GM19463 (cell line): ENCODE measurements around the gene KCNH3.
"Not testable (repeated sequence)": the region's sequence is repeated elsewhere in the genome, so short reads cannot be mapped to it uniquely, and the experiment has no call there.

ENCODE experiments used
- ATAC-seq: cut with Tn5 transposase; IDR thresholded peaks from one replicate; pipeline ENCODE4 v1.9.1; 2021; ENCODE audit warnings: mild to moderate bottlenecking, moderate library complexity; ENCODE audit not compliant: unreplicated experiment

Gene KCNH3

GRCh38 chr12:49527361-49528130, 11.3 kb upstream of the KCNH3 start:
- no peak for ATAC-seq

- no peak for ATAC-seq
Observed at GRCh38 chr12:49529414-49529813, 9.4 kb upstream of the KCNH3 start.

- no peak for ATAC-seq
Observed at GRCh38 chr12:49531745-49532144, 7.1 kb upstream of the KCNH3 start.

- ATAC-seq = no peak
Observed at GRCh38 chr12:49533331-49533730, 5.5 kb upstream of the KCNH3 start.

- ATAC-seq = not testable (repeated sequence)
Observed at GRCh38 chr12:49534122-49534521, 4.7 kb upstream of the KCNH3 start.

DNA sequence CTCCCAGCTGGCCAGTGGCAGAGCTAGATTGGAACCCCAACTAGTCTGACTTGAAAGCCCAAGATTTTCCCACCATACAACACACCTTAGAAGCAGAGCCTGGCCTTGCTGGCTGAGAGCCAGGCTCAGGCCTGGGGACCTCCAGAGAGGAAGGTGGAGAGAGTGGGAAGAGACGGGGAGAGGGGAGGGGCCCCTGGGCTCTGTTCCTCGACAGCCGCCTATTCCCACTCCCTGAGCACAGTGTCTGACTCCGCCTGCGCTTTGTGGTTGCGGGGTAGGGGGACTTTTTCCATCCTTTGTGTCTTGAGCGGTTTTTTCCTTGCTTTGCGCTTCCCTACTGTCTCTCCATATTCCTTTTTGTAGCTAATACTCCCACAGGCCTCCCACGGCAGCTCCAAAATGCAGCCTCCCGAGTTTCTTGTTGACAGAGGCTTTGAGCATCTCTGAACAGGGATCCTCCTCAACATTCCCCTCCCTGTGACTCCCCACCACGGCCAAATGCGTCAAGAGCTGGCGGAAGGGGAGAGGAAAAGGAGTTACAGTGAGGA, 4.0 kb upstream of the KCNH3 start:
- no peak for ATAC-seq

GRCh38 chr12:49535921-49536525, 2.8 kb upstream of the KCNH3 start:
- ATAC-seq = no peak

DNA sequence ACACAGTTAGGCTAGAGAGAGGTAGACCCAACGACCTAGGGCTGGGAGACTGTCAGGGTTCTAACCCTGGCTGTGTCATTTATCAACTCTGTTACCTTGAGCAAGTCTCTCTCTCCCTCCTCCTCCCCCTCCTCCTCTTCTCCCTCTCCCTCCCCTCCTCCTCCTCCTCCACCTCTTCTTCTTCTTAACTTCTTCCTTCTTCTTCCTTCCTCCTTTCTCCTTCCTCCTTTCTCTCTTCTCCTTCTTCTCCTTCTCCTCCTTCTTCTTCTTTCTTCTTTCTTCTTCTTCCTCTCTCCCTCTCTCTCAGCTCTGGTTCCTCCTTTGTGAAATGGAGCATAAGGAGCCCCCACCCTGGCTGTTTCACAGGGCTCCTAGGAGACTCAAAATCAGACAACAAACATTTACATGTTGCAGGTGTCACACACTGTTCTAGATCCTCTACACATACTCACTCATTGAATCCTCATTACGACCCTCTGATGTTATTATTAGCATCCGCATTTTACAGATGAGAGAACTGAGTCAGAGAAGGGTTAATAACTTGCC, 2.2 kb upstream of the KCNH3 start:
- ATAC-seq = no peak

DNA sequence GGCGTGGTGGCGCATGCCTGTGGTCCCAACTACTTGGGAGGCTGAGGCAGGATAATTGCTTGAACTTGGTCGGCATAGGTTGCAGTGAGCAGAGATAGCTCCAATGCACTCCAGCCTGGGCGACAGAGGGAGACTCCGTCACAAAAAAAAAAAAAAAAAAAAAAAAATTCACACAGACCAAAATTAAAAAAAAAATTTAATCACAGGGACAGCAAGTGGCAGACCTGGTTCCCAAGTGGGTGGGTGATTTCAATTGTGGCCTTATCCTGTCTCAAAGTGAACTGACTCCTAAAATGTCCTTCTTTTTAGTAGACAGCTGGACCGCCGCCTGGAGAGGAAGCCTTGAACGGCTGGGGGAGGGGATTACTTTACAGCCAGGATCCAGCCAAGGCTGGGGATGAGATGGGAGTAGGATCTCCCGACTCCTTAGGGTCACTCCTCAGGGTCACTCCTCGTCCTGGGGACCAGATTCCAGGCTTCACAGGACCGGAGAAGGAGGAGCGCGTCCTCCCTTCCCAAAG, 1.5 kb upstream of the KCNH3 start:
- no peak for ATAC-seq

GRCh38 chr12:49537752-49538509, 899 bp upstream of the KCNH3 start:
- ATAC-seq = no peak

GRCh38 chr12:49539406-49540228, 787 bp downstream of the KCNH3 start:
- no peak for ATAC-seq

DNA sequence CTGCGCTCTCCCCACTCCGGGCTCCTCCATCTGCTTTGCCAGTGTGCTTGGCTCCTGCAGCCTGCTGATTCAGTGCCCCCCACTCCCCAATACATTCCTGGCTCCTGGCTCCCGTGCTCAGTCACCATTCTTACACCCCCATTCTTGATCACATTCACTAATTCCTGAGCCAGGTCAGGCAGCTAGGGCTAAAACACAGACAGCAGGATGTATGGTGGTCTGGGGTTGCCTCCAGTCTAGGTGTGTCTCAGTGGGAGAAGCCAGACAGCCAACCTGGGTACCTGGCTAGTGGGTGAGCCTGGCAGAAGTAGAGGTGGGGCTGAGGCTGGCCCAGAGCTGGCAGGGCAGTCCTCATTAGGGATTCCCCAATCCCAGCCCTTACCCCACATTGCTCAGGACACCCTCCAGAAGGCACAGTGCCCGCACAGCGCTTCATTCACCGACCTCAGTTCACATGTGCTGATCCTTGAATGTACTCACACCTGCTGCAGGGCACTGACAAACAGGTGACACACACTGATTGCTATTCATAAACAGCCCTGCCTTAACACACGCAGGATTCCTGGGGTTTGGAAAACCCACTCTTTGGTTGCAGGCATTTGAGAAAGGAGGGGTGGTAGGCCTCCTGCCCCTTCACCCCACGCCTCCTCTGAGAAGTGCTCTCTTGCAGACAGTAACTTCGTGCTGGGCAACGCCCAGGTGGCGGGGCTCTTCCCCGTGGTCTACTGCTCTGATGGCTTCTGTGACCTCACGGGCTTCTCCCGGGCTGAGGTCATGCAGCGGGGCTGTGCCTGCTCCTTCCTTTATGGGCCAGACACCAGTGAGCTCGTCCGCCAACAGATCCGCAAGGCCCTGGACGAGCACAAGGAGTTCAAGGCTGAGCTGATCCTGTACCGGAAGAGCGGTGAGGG, 1.7 kb downstream of the KCNH3 start:
- ATAC-seq = no peak

DNA sequence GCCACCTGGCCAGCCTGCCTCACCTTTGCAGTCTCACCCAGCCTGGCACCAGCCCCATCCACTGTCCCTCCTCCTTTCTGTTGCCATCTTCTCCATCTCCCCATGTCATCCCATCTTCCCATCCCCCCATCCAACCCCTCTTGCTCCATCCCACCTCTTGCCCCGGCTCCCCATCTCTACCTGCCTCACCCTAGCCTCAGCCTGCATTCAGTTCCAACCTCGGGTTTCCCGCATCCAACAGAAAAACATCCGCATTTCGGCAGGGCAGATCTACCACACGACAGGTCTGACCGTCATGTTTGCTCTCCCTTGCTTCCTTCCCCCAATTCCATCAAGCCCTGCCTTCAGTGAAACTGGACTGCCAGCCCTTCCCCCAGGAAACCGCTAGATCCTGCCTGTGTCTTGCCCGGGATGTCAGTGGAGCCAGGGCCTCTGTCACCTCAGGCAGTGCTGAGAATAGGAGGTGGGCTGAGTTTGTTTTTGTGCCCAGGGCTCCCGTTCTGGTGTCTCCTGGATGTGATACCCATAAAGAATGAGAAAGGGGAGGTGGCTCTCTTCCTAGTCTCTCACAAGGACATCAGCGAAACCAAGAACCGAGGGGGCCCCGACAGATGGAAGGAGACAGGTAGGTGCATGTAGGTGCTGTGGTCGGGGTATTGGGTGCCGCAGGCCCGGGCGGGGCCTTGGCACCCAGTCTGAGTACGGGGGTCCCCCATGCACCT, 2.5 kb downstream of the KCNH3 start:
- no peak for ATAC-seq

GRCh38 chr12:49541911-49542505, 3.2 kb downstream of the KCNH3 start:
- ATAC-seq = no peak

GRCh38 chr12:49542592-49543160, 3.8 kb downstream of the KCNH3 start:
- ATAC-seq = no peak

DNA sequence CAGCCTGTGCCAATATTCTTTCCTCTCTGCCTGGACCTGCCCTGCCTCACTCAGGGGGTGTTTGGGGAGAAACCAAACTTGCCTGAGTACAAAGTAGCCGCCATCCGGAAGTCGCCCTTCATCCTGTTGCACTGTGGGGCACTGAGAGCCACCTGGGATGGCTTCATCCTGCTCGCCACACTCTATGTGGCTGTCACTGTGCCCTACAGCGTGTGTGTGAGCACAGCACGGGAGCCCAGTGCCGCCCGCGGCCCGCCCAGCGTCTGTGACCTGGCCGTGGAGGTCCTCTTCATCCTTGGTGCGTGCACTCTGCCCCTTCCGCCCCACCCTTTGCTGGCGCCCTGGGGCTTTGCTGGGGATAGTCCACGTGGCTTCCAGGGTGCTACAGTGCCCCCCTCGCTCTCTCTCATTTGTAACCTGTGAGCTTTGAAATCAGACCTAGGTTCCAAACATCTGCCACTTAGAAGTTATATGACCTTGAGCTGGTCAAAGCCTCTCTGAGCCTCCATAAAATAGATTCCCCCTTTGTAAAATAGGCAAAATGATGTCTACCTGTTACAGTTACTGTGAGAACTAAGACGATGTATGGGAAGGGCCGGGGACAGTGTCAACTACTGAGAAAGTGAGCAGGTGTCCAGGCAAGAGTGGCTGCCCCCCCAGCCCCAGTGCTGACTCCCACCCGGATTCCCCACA, 4.5 kb downstream of the KCNH3 start:
- ATAC-seq = no peak
